ENCODE measurements around the gene MYO5B.

MYO5B gene

DNA sequence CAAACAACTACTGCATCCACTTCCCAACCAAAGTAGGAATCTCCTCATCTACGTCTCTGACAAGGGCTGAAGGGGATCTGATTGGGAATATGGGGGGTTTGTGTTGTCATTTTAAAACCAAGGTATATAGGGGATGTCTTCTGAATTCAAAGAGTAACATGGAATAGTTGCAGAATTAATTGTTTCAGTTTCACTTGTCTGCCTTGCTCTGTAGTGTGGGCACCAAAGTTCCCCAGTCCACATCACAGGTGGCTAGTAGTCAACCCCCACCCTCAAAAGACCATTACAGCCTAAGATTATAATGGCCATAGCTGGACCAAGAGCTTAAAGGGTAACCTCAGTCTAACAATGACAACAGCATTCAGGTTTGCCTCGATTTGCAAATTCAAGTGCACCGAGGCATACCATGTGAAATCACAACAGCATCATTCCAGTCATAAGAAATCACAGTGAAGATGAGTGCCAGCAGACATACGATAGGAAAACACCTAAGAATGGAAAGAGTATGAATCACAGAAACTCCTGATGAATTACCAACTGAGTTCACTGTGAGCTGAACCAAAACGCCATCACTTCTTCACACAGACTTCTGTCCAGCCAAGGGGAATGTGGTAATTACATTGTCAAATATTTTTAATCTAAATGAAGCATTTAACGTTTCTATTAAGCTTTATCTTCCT is 52.4 kb downstream of the MYO5B start:
- H3K27me3 ChIP-seq (ENCODE audit: control insufficient read depth, insufficient read depth, low read length): no peaks in the 10 kb centered on the region
- H3K4me1 ChIP-seq (ENCODE audit: control insufficient read depth, insufficient read depth, low read length): no peaks in the 10 kb centered on the region
- no peak overlapping the region for H3K9ac ChIP-seq (ENCODE audit: low read depth, low read length)
- H3K36me3 ChIP-seq (ENCODE audit: control insufficient read depth, insufficient read depth, low read length): no peaks in the 10 kb centered on the region
- H3K9me3 ChIP-seq (ENCODE audit: control insufficient read depth, insufficient read depth, low read length): no peaks in the 10 kb centered on the region
- H3K4me3 ChIP-seq (ENCODE audit: low read depth, low read length): no peak overlapping the region

DNA sequence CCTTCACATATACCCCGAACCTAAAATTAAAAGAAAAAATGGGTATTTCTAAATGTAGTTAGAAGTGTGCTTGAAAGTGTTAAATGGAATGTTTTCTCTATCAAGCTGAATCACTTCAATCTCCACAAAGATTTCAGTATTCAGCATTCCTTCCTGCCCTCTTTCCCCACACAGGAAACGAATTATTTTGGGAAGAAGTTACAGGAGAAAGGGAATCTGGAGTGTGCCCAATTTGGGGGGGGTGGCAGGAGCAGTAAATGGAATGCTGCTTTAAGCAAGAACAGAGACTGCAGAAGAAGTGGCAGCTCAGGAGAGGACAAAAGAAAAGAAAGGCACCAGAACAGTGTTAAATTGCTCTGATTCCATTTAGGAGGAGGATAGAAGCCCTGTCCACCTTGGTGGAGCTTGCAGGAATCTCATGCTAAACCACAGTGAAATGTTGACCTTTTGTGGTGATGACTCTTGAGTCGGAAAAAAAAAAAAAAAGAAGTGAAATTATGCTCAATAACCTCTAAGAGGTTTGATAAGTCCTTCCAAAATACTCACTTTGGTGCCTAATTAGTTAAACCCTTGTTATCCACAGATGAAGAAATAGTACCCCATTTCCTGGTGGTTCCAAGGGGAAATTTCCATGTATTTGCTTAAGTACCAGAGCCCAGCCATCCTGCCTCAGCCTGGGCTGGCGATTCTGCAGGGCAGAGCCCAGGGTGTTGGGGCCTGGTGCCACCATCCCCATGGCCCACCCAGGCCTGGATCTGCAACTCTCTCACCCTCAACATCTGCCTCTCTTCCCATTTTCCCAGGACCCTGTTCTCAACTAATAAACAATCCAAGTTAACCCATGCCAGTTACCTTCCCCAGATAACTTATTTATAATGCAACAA is 56.5 kb downstream of the MYO5B start:
- Histone ChIP-seq H3K4me3 (ENCODE audit: low read depth, low read length) (no peak overlapping the region), H3K9me3 (ENCODE audit: control insufficient read depth, insufficient read depth, low read length) (no peaks in the 10 kb centered on the region), H3K9ac (ENCODE audit: low read depth, low read length) (no peak overlapping the region), H3K36me3 (ENCODE audit: control insufficient read depth, insufficient read depth, low read length) (no peaks in the 10 kb centered on the region), H3K4me1 (ENCODE audit: control insufficient read depth, insufficient read depth, low read length) (no peaks in the 10 kb centered on the region), H3K27me3 (ENCODE audit: control insufficient read depth, insufficient read depth, low read length) (no peaks in the 10 kb centered on the region)

DNA sequence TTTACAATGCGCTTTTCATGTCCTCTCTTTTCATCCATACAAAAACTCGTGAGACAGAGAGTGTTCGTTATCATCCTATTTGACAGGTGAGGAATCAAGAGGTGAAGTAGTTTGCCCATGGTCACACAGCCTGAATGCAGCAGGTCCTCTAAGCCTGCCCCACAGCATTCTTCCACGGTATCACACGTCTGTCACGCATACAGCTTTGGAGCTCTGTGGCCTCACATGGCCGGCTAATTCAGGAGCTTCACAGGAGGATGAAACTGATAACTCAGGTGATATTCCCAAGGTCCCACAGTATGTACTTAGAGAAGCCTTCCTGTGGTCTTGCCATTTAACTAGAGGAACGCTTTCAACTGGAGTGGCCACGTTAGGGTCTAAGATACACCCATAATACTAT is 59.0 kb downstream of the MYO5B start:
- Histone ChIP-seq H3K4me3 (ENCODE audit: low read depth, low read length) (no peak overlapping the region), H3K9me3 (ENCODE audit: control insufficient read depth, insufficient read depth, low read length) (no peaks in the 10 kb centered on the region), H3K27me3 (ENCODE audit: control insufficient read depth, insufficient read depth, low read length) (no peaks in the 10 kb centered on the region), H3K4me1 (ENCODE audit: control insufficient read depth, insufficient read depth, low read length) (peaks cover 2% of the 10 kb centered on the region), H3K9ac (ENCODE audit: low read depth, low read length) (no peak overlapping the region), H3K36me3 (ENCODE audit: control insufficient read depth, insufficient read depth, low read length) (no peaks in the 10 kb centered on the region)

DNA sequence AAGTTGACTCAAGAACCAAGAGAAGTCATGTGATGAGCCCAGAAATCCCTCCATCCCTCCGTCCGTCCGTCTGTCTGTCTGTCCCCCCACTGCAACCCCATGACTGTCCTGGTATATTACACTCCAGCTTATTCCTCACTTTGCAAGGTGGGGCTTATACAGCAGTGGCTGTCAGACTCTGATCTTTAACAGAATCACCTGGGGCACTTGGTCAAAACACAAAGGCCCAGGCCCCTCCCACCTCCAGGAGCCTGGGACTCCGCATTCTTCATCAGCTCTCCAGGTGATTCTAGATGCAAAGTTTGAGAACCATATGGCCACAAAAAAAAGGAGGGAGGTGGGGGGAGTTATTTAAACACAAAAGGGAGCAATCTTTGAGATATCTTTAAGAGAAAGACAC is 61.4 kb downstream of the MYO5B start:
- peaks cover 12% of the 10 kb centered on the region for H3K4me1 ChIP-seq (ENCODE audit: control insufficient read depth, insufficient read depth, low read length)
- H3K9me3 ChIP-seq (ENCODE audit: control insufficient read depth, insufficient read depth, low read length): no peaks in the 10 kb centered on the region
- H3K4me3 ChIP-seq (ENCODE audit: low read depth, low read length): no peak overlapping the region
- no peak overlapping the region for H3K9ac ChIP-seq (ENCODE audit: low read depth, low read length)
- H3K36me3 ChIP-seq (ENCODE audit: control insufficient read depth, insufficient read depth, low read length): no peaks in the 10 kb centered on the region
- no peaks in the 10 kb centered on the region for H3K27me3 ChIP-seq (ENCODE audit: control insufficient read depth, insufficient read depth, low read length)

GRCh38 chr18:50131591-50131990 is 63.4 kb downstream of the MYO5B start:
- peaks cover 18% of the 10 kb centered on the region for H3K4me1 ChIP-seq (ENCODE audit: control insufficient read depth, insufficient read depth, low read length)
- H3K4me3 ChIP-seq (ENCODE audit: low read depth, low read length): no peak overlapping the region
- no peaks in the 10 kb centered on the region for H3K9me3 ChIP-seq (ENCODE audit: control insufficient read depth, insufficient read depth, low read length)
- no peak overlapping the region for H3K9ac ChIP-seq (ENCODE audit: low read depth, low read length)
- no peaks in the 10 kb centered on the region for H3K36me3 ChIP-seq (ENCODE audit: control insufficient read depth, insufficient read depth, low read length)
- no peaks in the 10 kb centered on the region for H3K27me3 ChIP-seq (ENCODE audit: control insufficient read depth, insufficient read depth, low read length)

DNA sequence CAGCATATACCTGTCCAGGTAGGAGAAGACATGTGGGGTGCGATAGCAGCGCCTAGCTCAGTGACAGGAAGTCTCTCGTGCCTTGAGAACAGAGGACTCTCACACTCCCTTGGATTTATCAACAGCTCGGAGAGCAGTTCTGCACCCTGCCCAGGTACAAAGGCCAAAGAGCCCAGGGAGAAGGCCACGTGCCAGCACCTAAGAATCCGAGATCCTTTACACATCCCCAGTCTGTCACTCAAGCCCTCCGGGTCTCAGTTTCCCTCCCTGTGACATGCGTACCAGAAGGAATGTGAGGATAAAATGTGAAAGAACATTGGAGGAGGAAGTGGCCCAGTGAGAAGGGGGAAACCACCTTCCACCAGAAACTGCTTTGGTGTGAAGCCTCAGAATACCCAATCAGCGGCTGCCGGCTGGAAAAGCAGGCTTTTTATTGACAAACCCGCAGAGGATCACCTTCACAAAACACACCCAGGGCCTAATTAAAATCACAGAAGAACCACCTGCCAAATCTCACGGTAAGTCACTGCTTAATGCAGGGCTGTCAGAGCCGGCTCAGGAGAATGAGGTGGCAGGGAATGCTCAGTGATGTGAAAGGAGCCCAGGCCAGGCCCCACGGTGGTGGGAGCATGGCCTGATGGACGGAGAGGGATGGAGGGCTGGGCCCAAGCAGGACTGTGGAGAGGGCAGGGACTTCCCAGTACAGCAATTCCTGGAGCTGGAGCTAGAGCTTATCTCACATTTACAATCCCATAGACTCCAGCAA is 66.3 kb downstream of the MYO5B start:
- H3K4me3 ChIP-seq (ENCODE audit: low read depth, low read length): no peak overlapping the region

GRCh38 chr18:50127516-50128210 is 67.3 kb downstream of the MYO5B start:
- Histone ChIP-seq H3K9me3 (ENCODE audit: control insufficient read depth, insufficient read depth, low read length) (no peaks in the 10 kb centered on the region), H3K4me1 (ENCODE audit: control insufficient read depth, insufficient read depth, low read length) (peaks cover 15% of the 10 kb centered on the region), H3K4me3 (ENCODE audit: low read depth, low read length) (no peak overlapping the region), H3K9ac (ENCODE audit: low read depth, low read length) (no peak overlapping the region), H3K36me3 (ENCODE audit: control insufficient read depth, insufficient read depth, low read length) (no peaks in the 10 kb centered on the region), H3K27me3 (ENCODE audit: control insufficient read depth, insufficient read depth, low read length) (no peaks in the 10 kb centered on the region)

More for the DNA sequence above, 66.3 kb downstream of the MYO5B start:
- Histone ChIP-seq H3K27me3 (ENCODE audit: control insufficient read depth, insufficient read depth, low read length) (no peaks in the 10 kb centered on the region), H3K9ac (ENCODE audit: low read depth, low read length) (no peak overlapping the region), H3K36me3 (ENCODE audit: control insufficient read depth, insufficient read depth, low read length) (no peaks in the 10 kb centered on the region), H3K9me3 (ENCODE audit: control insufficient read depth, insufficient read depth, low read length) (no peaks in the 10 kb centered on the region), H3K4me1 (ENCODE audit: control insufficient read depth, insufficient read depth, low read length) (peaks cover 18% of the 10 kb centered on the region)

DNA sequence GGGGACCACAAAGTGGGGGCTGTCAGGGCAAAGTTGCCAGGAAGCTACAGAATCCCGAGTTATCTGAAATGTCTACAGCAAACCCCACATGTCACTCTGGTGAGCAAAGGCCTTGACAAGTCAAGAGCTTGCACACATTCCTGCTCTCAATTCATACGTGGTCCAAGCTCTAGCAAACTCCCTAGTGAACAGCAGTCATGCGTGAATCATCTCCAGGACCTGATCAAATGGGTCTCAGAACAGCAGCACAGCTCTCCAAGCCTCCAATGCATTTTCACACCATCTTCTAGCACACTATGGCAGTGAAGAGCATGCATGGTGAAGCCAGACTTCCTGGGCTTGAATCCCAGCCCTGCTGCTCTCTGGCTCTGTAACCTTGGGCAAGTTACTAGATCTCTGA is 68.5 kb downstream of the MYO5B start:
- no peak overlapping the region for H3K9ac ChIP-seq (ENCODE audit: low read depth, low read length)
- no peaks in the 10 kb centered on the region for H3K36me3 ChIP-seq (ENCODE audit: control insufficient read depth, insufficient read depth, low read length)
- H3K4me3 ChIP-seq (ENCODE audit: low read depth, low read length): no peak overlapping the region
- no peaks in the 10 kb centered on the region for H3K9me3 ChIP-seq (ENCODE audit: control insufficient read depth, insufficient read depth, low read length)
- no peaks in the 10 kb centered on the region for H3K27me3 ChIP-seq (ENCODE audit: control insufficient read depth, insufficient read depth, low read length)
- peaks cover 15% of the 10 kb centered on the region for H3K4me1 ChIP-seq (ENCODE audit: control insufficient read depth, insufficient read depth, low read length)

DNA sequence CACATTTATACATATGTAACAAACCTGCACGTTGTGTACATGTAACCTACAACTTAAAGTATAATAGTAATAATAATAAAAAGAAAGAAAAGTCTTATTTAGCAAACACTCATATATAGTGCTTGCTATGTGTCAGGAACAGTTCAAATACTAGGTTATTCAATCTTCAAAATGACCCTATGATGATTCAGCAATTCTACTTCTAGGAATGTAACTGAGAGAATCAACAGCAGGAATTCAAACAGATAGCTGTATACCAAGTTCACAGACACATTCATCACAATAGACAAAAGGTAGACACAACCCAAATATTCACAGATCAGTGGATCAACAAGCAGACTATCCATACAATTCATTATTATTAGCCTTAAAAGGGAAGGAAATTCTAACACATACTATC is 69.5 kb downstream of the MYO5B start:
- Histone ChIP-seq H3K27me3 (ENCODE audit: control insufficient read depth, insufficient read depth, low read length) (no peaks in the 10 kb centered on the region), H3K36me3 (ENCODE audit: control insufficient read depth, insufficient read depth, low read length) (no peaks in the 10 kb centered on the region), H3K4me1 (ENCODE audit: control insufficient read depth, insufficient read depth, low read length) (peaks cover 15% of the 10 kb centered on the region), H3K9me3 (ENCODE audit: control insufficient read depth, insufficient read depth, low read length) (no peaks in the 10 kb centered on the region), H3K9ac (ENCODE audit: low read depth, low read length) (no peak overlapping the region), H3K4me3 (ENCODE audit: low read depth, low read length) (no peak overlapping the region)

- Histone ChIP-seq H3K4me3 (ENCODE audit: low read depth, low read length) (no peak overlapping the region), H3K9ac (ENCODE audit: low read depth, low read length) (no peak overlapping the region), H3K27me3 (ENCODE audit: control insufficient read depth, insufficient read depth, low read length) (no peaks in the 10 kb centered on the region), H3K36me3 (ENCODE audit: control insufficient read depth, insufficient read depth, low read length) (no peaks in the 10 kb centered on the region), H3K4me1 (ENCODE audit: control insufficient read depth, insufficient read depth, low read length) (peaks cover 3% of the 10 kb centered on the region), H3K9me3 (ENCODE audit: control insufficient read depth, insufficient read depth, low read length) (no peaks in the 10 kb centered on the region)
Measured at GRCh38 chr18:50119296-50119695, 75.7 kb downstream of the MYO5B start.

DNA sequence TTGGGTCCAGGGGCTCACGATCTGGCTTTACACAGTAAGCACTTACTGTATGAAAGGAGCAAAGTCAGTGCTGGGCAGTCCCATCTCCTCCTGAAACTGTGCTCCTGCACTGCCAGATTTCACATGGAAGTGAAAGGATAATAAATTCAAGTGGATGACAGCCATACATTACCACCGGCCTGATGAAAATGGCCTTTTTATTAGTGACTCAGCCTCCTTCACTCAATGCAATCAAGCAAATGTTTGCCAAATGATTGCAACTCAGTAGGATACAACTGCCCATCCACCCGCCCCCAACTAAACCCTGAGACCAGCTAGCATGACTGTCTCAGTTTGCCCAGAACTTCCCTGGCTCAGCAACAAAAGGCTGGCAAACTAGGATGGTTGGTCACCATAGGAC is 77.1 kb downstream of the MYO5B start:
- no peaks in the 10 kb centered on the region for H3K27me3 ChIP-seq (ENCODE audit: control insufficient read depth, insufficient read depth, low read length)
- no peaks in the 10 kb centered on the region for H3K36me3 ChIP-seq (ENCODE audit: control insufficient read depth, insufficient read depth, low read length)
- H3K9me3 ChIP-seq (ENCODE audit: control insufficient read depth, insufficient read depth, low read length): no peaks in the 10 kb centered on the region
- no peak overlapping the region for H3K4me3 ChIP-seq (ENCODE audit: low read depth, low read length)
- peaks cover 9% of the 10 kb centered on the region for H3K4me1 ChIP-seq (ENCODE audit: control insufficient read depth, insufficient read depth, low read length)
- no peak overlapping the region for H3K9ac ChIP-seq (ENCODE audit: low read depth, low read length)

All from iPS-15b (cell line).